Endodermal cell (in vitro differentiated cells): ENCODE results near the gene N4BP2L2. TPM values are rescaled to one million over a fixed set of nuclear protein-coding genes. Genes with fewer than 3 reads are reported as not detected.
A peak's percentile ranks its signal among the peaks of the same experiment; 100 is the strongest.

ENCODE experiments used
- DNase-seq: peaks from one replicate; pipeline ENCODE4 v3.0.0-alpha.2; 2017
- H3K27ac ChIP-seq: 2 replicates; pipeline ENCODE4 v1.5.1; 2013; ENCODE audit warnings: mild to moderate bottlenecking, low read depth, low read length, moderate library complexity
- H3K27me3 ChIP-seq: 2 replicates; pipeline ENCODE4 v1.6.1; 2013; ENCODE audit warnings: mild to moderate bottlenecking, low read length, moderate library complexity; ENCODE audit not compliant: insufficient read depth, control insufficient read depth, poor library complexity, severe bottlenecking
- H3K36me3 ChIP-seq: 2 replicates; pipeline ENCODE4 v1.7.0; 2013; ENCODE audit warnings: mild to moderate bottlenecking, low read length, moderate library complexity; ENCODE audit not compliant: control insufficient read depth, insufficient read depth
- H3K4me1 ChIP-seq: one replicate; pipeline ENCODE4 v1.7.0; 2013; ENCODE audit warnings: low read length; ENCODE audit not compliant: control insufficient read depth, insufficient read depth
- H3K4me3 ChIP-seq: 2 replicates; pipeline ENCODE4 v1.5.1; 2013; ENCODE audit warnings: mild to moderate bottlenecking, low read length, moderate library complexity
- H3K9ac ChIP-seq: 2 replicates; pipeline ENCODE4 v1.6.1; 2013; ENCODE audit warnings: mild to moderate bottlenecking, low read length, moderate library complexity; ENCODE audit not compliant: poor library complexity, severe bottlenecking; ENCODE audit errors: extremely low read depth
- H3K9me3 ChIP-seq: 2 replicates; pipeline ENCODE4 v1.6.1; 2013; ENCODE audit warnings: mild to moderate bottlenecking, low read length, moderate library complexity; ENCODE audit not compliant: control insufficient read depth
- H3K27ac Mint-ChIP-seq: 2 replicates; pipeline ENCODE4 v1.8.0; 2020; ENCODE audit warnings: mixed read lengths
- H3K27me3 Mint-ChIP-seq: 2 replicates; pipeline ENCODE4 v1.8.0; 2021; ENCODE audit warnings: mild to moderate bottlenecking, mixed read lengths; ENCODE audit not compliant: insufficient read depth
- H3K36me3 Mint-ChIP-seq: 2 replicates; pipeline ENCODE4 v1.8.0; 2020; ENCODE audit warnings: low read depth, mixed read lengths
- H3K4me1 Mint-ChIP-seq: 2 replicates; pipeline ENCODE4 v1.8.0; 2020; ENCODE audit warnings: mixed read lengths
- H3K4me3 Mint-ChIP-seq: 2 replicates; pipeline ENCODE4 v1.8.0; 2020; ENCODE audit warnings: mild to moderate bottlenecking, moderate library complexity, mixed read lengths
- H3K9me3 Mint-ChIP-seq: 2 replicates; pipeline ENCODE4 v1.8.0; 2020; ENCODE audit warnings: mild to moderate bottlenecking, mixed read lengths
- CTCF ChIP-seq: fragments of 200-600 bp; sonication (generic); conservative IDR thresholded peaks from 2 replicates; pipeline ENCODE4 v1.5.0; 2021; ENCODE audit warnings: antibody characterized with exemption, mild to moderate bottlenecking
- WGBS, 2 experiments: methylation state at CpG; one replicate each; pipeline versions ENCODE4 v1.1.5 to v1.1.7; 2013; ENCODE audit warnings: missing lambda C conversion rate in 2 of 2, mixed read lengths in 1 of 2; ENCODE audit not compliant: insufficient coverage in 1 of 2, insufficient read length in 1 of 2; 5-methylcytosine and 5-hydroxymethylcytosine counted together
- total RNA-seq, 2 donors: library from RNA; stranded (reverse); fragmentation: NEBNext Ultra II Directional in 1 of 2; extraction: Animal tissue kit (Norgen Biotek cat#: 25700) in 1 of 2; gene quantifications; 2 replicates in 1 of 2; 3 replicates in 1 of 2; pipeline ENCODE4 v1.2.1, GENCODE V29; 2021

N4BP2L2 gene
- total RNA-seq, 2 donors from 2014 or later = 70.4 to 92.8 TPM

- no peaks in the 10 kb centered on the region for H3K9me3 Mint-ChIP-seq
Observed at GRCh38 chr13:32503727-32504126, 34.9 kb downstream of the N4BP2L2 start.

GRCh38 chr13:32501064-32501463, 37.5 kb downstream of the N4BP2L2 start:
- 94 to 96% methylated on average over 5 to 6 of the region's 6 CpGs for WGBS, 2 experiments
- Mint-ChIP-seq H3K36me3 (peaks cover 15% of the 10 kb centered on the region), H3K27ac (no peak overlapping the region), H3K4me3 (no peak overlapping the region), H3K4me1 (peaks cover 14% of the 10 kb centered on the region), H3K9me3 (no peaks in the 10 kb centered on the region), H3K27me3 (no peaks in the 10 kb centered on the region)
- no peak for DNase-seq
- H3K9ac ChIP-seq = no peak overlapping the region
- TF ChIP-seq CTCF = no peak
- H3K36me3 ChIP-seq = no peaks in the 10 kb centered on the region
- no peaks in the 10 kb centered on the region for H3K9me3 ChIP-seq
- H3K27me3 ChIP-seq = no peaks in the 10 kb centered on the region
- no peak overlapping the region for H3K27ac ChIP-seq
- peaks cover 3% of the 10 kb centered on the region for H3K4me1 ChIP-seq
- no peak overlapping the region for H3K4me3 ChIP-seq

More at GRCh38 chr13:32503727-32504126, 34.9 kb downstream of the N4BP2L2 start:
- Histone ChIP-seq H3K4me1 (peaks cover 3% of the 10 kb centered on the region), H3K9ac (no peak overlapping the region), H3K27ac (no peak overlapping the region), H3K9me3 (no peaks in the 10 kb centered on the region), H3K36me3 (no peaks in the 10 kb centered on the region), H3K27me3 (no peaks in the 10 kb centered on the region), H3K4me3 (no peak overlapping the region)
- Mint-ChIP-seq H3K27ac (peak overlapping the region; percentile 14), H3K4me1 (peaks cover 8% of the 10 kb centered on the region), H3K4me3 (no peak overlapping the region), H3K36me3 (peaks cover 15% of the 10 kb centered on the region), H3K27me3 (no peaks in the 10 kb centered on the region)
- no peak for DNase-seq
- TF ChIP-seq CTCF = no peak
- 89 to 98% methylated on average over 3 to 5 of the region's 5 CpGs for WGBS, 2 experiments

GRCh38 chr13:32499538-32500210, 38.9 kb downstream of the N4BP2L2 start:
- Mint-ChIP-seq H3K4me3 (no peak overlapping the region), H3K4me1 (peaks cover 14% of the 10 kb centered on the region), H3K27ac (no peak overlapping the region), H3K27me3 (no peaks in the 10 kb centered on the region), H3K36me3 (peaks cover 8% of the 10 kb centered on the region), H3K9me3 (no peaks in the 10 kb centered on the region)
- Histone ChIP-seq H3K36me3 (no peaks in the 10 kb centered on the region), H3K4me3 (no peak overlapping the region), H3K9me3 (no peaks in the 10 kb centered on the region), H3K9ac (no peak overlapping the region), H3K27ac (no peak overlapping the region), H3K4me1 (peaks cover 3% of the 10 kb centered on the region), H3K27me3 (no peaks in the 10 kb centered on the region)
- DNase-seq = no peak
- no peak for TF ChIP-seq CTCF
- WGBS, 2 experiments = 94 to 100% methylated on average over 2 of the region's 2 CpGs
